Left ventricle myocardium inferior (tissue), 1 donor: ENCODE data around the gene FARS2. TPM values are rescaled to one million over a fixed set of nuclear protein-coding genes. Genes with fewer than 3 reads are reported as not detected.
"Not testable (repeated sequence)": the region's sequence is repeated elsewhere in the genome, so short reads cannot be mapped to it uniquely, and the experiment has no call there.

ENCODE experiments used
- DNase-seq: peaks from one replicate; pipeline ENCODE4 v3.0.0-alpha.2; 2020
- H3K27ac ChIP-seq: fragments of 200-600 bp; replicated peaks from 2 replicates; pipeline ENCODE4 v1.8.0; 2021
- H3K27me3 ChIP-seq: fragments of 200-600 bp; 2 replicates; pipeline ENCODE4 v1.8.0; 2021; ENCODE audit warnings: low read depth
- H3K36me3 ChIP-seq: fragments of 200-600 bp; 2 replicates; pipeline ENCODE4 v1.8.0; 2021
- H3K4me1 ChIP-seq: fragments of 200-600 bp; 2 replicates; pipeline ENCODE4 v1.8.0; 2021
- H3K4me3 ChIP-seq: fragments of 200-600 bp; 2 replicates; pipeline ENCODE4 v1.8.0; 2021; ENCODE audit warnings: mild to moderate bottlenecking, moderate library complexity
- H3K9me3 ChIP-seq: fragments of 200-600 bp; replicated peaks from 2 replicates; pipeline ENCODE4 v1.8.0; 2021
- intact Hi-C: fragments of 100-400 bp; cut with micrococcal nuclease; formaldehyde crosslinking; loops from one replicate; pipeline ENCODE4 v1.11.0; 2022
- total RNA-seq: library from RNA; stranded (reverse); fragmentation: NEBNext Ultra II Directional; extraction: Animal tissue kit (Norgen Biotek cat#: 25700); gene quantifications from one replicate; pipeline ENCODE4 v1.2.1, GENCODE V29; 2021
- TF ChIP-seq, protein P1 (sequence below): fragments of 200-600 bp; IDR thresholded peaks from 2 replicates; pipeline ENCODE4 v1.8.0; 2021; ENCODE audit warnings: antibody characterized with exemption, mild to moderate bottlenecking, borderline replicate concordance
- donor health status: DM: no; HTN: yes; CAD: no; lungs with severe emphysema.

FARS2 gene
- total RNA-seq, 1 donor from 2014 or later: 16.7 TPM

DNA sequence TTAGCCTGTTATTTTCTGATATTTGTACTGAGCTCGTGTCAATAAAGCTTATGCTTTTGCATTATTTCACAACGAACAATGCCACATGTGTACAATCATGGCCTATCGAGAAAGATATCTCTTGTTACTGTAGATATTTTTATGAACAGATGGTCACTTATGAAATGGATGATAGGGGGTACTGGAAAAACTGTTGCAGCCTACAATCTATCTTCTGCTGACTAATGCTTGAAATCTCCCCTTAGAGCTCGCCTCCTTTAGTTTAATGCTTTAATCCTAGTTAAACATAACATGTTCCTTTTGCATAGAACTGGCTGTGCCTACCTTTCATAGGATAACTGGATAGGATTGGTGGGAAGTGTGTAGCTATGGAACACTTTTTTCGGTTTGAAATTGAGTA, 296.2 kb downstream of the FARS2 start:
- Histone ChIP-seq H3K36me3 (no peaks in the 10 kb centered on the region), H3K4me3 (no peak overlapping the region), H3K4me1 (no peaks in the 10 kb centered on the region), H3K27ac (no peak overlapping the region), H3K27me3 (no peaks in the 10 kb centered on the region), H3K9me3 (no peaks in the 10 kb centered on the region)
- no peak for DNase-seq
- TF ChIP-seq, protein P1, sequence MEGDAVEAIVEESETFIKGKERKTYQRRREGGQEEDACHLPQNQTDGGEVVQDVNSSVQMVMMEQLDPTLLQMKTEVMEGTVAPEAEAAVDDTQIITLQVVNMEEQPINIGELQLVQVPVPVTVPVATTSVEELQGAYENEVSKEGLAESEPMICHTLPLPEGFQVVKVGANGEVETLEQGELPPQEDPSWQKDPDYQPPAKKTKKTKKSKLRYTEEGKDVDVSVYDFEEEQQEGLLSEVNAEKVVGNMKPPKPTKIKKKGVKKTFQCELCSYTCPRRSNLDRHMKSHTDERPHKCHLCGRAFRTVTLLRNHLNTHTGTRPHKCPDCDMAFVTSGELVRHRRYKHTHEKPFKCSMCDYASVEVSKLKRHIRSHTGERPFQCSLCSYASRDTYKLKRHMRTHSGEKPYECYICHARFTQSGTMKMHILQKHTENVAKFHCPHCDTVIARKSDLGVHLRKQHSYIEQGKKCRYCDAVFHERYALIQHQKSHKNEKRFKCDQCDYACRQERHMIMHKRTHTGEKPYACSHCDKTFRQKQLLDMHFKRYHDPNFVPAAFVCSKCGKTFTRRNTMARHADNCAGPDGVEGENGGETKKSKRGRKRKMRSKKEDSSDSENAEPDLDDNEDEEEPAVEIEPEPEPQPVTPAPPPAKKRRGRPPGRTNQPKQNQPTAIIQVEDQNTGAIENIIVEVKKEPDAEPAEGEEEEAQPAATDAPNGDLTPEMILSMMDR: no peak
- intact Hi-C loops: no loop called here

DNA sequence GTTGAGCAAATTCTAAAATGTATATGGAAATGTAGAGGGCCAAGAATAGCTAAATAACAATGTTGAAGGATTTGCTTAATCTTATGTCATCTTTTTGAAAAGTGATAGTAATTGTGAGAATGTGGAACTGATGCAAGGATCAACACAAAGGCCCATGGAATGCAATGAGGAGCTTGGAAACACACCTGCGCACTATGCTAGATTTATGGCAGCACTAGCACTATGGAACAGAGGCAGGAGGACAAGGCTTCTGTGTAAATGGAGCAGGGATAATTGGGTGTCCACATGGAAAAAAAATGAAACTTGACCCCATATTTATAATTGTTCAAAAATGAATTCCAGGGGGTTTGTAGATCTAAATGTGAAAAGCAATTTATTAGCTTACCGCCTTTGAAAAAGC, 298.3 kb downstream of the FARS2 start:
- Histone ChIP-seq H3K27ac (no peak overlapping the region), H3K4me1 (no peaks in the 10 kb centered on the region), H3K36me3 (no peaks in the 10 kb centered on the region), H3K9me3 (no peaks in the 10 kb centered on the region), H3K4me3 (no peak overlapping the region), H3K27me3 (no peaks in the 10 kb centered on the region)
- intact Hi-C loops: no loop called here
- no peak for DNase-seq
- TF ChIP-seq, protein P1: no peak

- H3K36me3 ChIP-seq: no peaks in the 10 kb centered on the region
- intact Hi-C loops: no loop called here
- no peak overlapping the region for H3K4me3 ChIP-seq
- DNase-seq: no peak
- H3K9me3 ChIP-seq: no peaks in the 10 kb centered on the region
- TF ChIP-seq, protein P1: no peak
- no peak overlapping the region for H3K27ac ChIP-seq
- no peaks in the 10 kb centered on the region for H3K27me3 ChIP-seq
- H3K4me1 ChIP-seq: no peaks in the 10 kb centered on the region
Observed at GRCh38 chr6:5562277-5562676, 301.0 kb downstream of the FARS2 start.

DNA sequence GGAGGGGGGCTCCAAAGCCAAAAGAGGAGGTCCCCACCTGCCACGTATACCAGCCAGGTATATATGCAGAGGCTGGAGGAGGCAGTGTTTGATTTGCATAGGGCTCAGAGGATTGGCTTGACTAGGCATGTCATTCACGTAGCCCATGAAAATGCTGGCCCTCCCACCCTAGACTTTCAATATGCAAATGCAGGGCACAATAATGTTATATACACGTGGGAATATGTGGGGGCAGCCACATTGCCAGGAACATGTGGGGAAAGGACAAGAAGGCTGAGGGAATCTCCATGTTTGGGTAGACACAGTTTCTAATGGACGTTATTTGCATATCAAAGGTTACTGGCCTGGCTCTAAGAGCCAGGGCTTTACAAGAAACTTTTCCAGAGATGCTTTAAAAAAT, 301.8 kb downstream of the FARS2 start:
- TF ChIP-seq, protein P1: no peak
- Histone ChIP-seq H3K27ac (no peak overlapping the region), H3K36me3 (no peaks in the 10 kb centered on the region), H3K9me3 (no peaks in the 10 kb centered on the region), H3K4me1 (no peaks in the 10 kb centered on the region), H3K27me3 (no peaks in the 10 kb centered on the region), H3K4me3 (no peak overlapping the region)
- intact Hi-C loops: no loop called here
- DNase-seq: no peak

GRCh38 chr6:5564746-5565145, 303.4 kb downstream of the FARS2 start:
- H3K4me1 ChIP-seq, H3K27me3 ChIP-seq, H3K27ac ChIP-seq, H3K9me3 ChIP-seq, intact Hi-C loops, DNase-seq, H3K36me3 ChIP-seq, H3K4me3 ChIP-seq: not testable (repeated sequence)

DNA sequence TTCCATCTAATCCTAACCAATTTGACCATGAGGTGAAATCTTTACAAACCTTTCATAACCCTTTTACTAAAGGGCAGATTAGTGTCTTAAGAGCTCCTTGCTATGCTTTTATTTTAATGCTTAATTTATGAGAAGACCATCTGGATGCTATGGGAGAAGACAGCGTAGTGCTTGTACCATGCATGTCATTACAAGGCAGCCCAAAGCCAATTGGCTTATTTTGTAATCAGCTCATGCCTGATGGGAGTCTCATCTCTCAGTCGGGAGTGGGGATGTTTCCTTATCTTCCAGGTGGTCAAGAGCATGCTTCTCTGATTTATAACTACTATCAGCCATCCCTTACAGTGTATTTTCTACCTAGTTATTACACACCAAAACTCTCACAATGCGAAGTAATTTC, 304.7 kb downstream of the FARS2 start:
- no peak overlapping the region for H3K27ac ChIP-seq
- H3K4me3 ChIP-seq: no peak overlapping the region
- H3K9me3 ChIP-seq: no peaks in the 10 kb centered on the region
- intact Hi-C loops: no loop called here
- no peaks in the 10 kb centered on the region for H3K36me3 ChIP-seq
- H3K27me3 ChIP-seq: no peaks in the 10 kb centered on the region
- H3K4me1 ChIP-seq: no peaks in the 10 kb centered on the region
- TF ChIP-seq, protein P1: no peak
- DNase-seq: no peak
